H1 (cell line): ENCODE data around the gene DAP. TPM values are rescaled to one million over a fixed set of nuclear protein-coding genes. Genes with fewer than 3 reads are reported as not detected.

Source experiments
- CHD7 ChIP-seq: fragments of 300-600 bp; sonication (generic); IDR thresholded peaks from 2 replicates; pipeline ENCODE4 v1.7.1; 2012; ENCODE audit warnings: low read length, moderate library complexity, mild to moderate bottlenecking, inconsistent platforms; ENCODE audit not compliant: insufficient replicate concordance
- KDM5A ChIP-seq: fragments of 200-600 bp; IDR thresholded peaks from 2 replicates; pipeline ENCODE4 v1.7.1; 2012; ENCODE audit warnings: mild to moderate bottlenecking, low read length, inconsistent platforms, mixed read lengths
- MAFK ChIP-seq: IDR thresholded peaks from 2 replicates; pipeline ENCODE4 v1.6.1; 2012; ENCODE audit warnings: low read depth, mild to moderate bottlenecking, improper control_type of control experiment, low read length
- polyA plus RNA-seq, 7 experiments: library from polyadenylated mRNA; depleted of rRNA in 3 of 7; stranded (reverse) in 5 of 7; unstranded in 2 of 7; fragments of >200 nt in 5 of 7; fragments of 200-250 nt in 2 of 7; gene quantifications; 1 replicate in 5 of 7; 2 replicates in 1 of 7; 4 replicates in 1 of 7; pipeline versions ENCODE4 v1.2.1 to v1.2.3, GENCODE V29; 2011 to 2013; ENCODE audit warnings: missing spikeins in 2 of 7, mixed read lengths in 2 of 7
- total RNA-seq: library from RNA; stranded (reverse); fragmentation: NEBNext Ultra II Directional; extraction: Animal tissue kit (Norgen Biotek cat#: 25700); gene quantifications from 2 replicates; pipeline ENCODE4 v1.2.1, GENCODE V29; 2021
- TF ChIP-seq, protein P1 (sequence below), 3 experiments: IDR thresholded peaks; 1 replicate in 2 of 3; 2 replicates in 1 of 3; pipeline versions ENCODE4 v1.5.1 to v1.6.1; 2011; ENCODE audit warnings: low read length in 3 of 3, mild to moderate bottlenecking in 3 of 3, inconsistent platforms in 2 of 3, low read depth in 1 of 3, moderate library complexity in 1 of 3; ENCODE audit not compliant: insufficient read depth in 1 of 3; ENCODE audit errors: control extremely low read depth in 1 of 3

DAP gene
- total and polyA plus RNA-seq, 2 of the 8 experiments (the other 6 are each of a cell fraction or from before 2014, with no cell fraction given) = 26.2 to 44.4 TPM

GRCh38 chr5:10669983-10670382 is 91.1 kb downstream of the DAP start (continued):
- TF ChIP-seq CHD7 (no peak), MAFK (no peak), KDM5A (no peak)
- TF ChIP-seq, protein P1, sequence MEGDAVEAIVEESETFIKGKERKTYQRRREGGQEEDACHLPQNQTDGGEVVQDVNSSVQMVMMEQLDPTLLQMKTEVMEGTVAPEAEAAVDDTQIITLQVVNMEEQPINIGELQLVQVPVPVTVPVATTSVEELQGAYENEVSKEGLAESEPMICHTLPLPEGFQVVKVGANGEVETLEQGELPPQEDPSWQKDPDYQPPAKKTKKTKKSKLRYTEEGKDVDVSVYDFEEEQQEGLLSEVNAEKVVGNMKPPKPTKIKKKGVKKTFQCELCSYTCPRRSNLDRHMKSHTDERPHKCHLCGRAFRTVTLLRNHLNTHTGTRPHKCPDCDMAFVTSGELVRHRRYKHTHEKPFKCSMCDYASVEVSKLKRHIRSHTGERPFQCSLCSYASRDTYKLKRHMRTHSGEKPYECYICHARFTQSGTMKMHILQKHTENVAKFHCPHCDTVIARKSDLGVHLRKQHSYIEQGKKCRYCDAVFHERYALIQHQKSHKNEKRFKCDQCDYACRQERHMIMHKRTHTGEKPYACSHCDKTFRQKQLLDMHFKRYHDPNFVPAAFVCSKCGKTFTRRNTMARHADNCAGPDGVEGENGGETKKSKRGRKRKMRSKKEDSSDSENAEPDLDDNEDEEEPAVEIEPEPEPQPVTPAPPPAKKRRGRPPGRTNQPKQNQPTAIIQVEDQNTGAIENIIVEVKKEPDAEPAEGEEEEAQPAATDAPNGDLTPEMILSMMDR (IDR thresholded peaks at IDR 0.05; ENCODE audit: control extremely low read depth in 1 of 3, insufficient read depth in 1 of 3, low read depth in 1 of 3, low read length in 3 of 3) = no peak
